GM19438 (cell line): ENCODE measurements around the gene DPH7.
"Not testable (repeated sequence)": the region's sequence is repeated elsewhere in the genome, so short reads cannot be mapped to it uniquely, and the experiment has no call there.

Experiments used
- ATAC-seq: cut with Tn5 transposase; IDR thresholded peaks from one replicate; pipeline ENCODE4 v1.9.1; 2021; ENCODE audit warnings: low read depth; ENCODE audit not compliant: unreplicated experiment

Gene DPH7

GRCh38 chr9:137522746-137523455, 55.8 kb downstream of the DPH7 start:
- no peak for ATAC-seq

- no peak for ATAC-seq
Observed at GRCh38 chr9:137521405-137521985, 57.2 kb downstream of the DPH7 start.

- no peak for ATAC-seq
Observed at GRCh38 chr9:137520614-137521404, 57.9 kb downstream of the DPH7 start.

GRCh38 chr9:137519553-137519952, 59.2 kb downstream of the DPH7 start:
- no peak for ATAC-seq

- not testable (repeated sequence) for ATAC-seq
Observed at GRCh38 chr9:137518661-137519459, 59.9 kb downstream of the DPH7 start.

GRCh38 chr9:137516144-137516917, 62.4 kb downstream of the DPH7 start:
- no peak for ATAC-seq

GRCh38 chr9:137515338-137515724, 63.4 kb downstream of the DPH7 start:
- no peak for ATAC-seq

GRCh38 chr9:137514691-137515337, 63.9 kb downstream of the DPH7 start:
- no peak for ATAC-seq

GRCh38 chr9:137513801-137514570, 64.7 kb downstream of the DPH7 start:
- ATAC-seq, result not testable (repeated sequence)

GRCh38 chr9:137513136-137513535, 65.6 kb downstream of the DPH7 start:
- not testable (repeated sequence) for ATAC-seq

GRCh38 chr9:137511758-137512463, 66.8 kb downstream of the DPH7 start:
- no peak for ATAC-seq

GRCh38 chr9:137511126-137511525, 67.6 kb downstream of the DPH7 start:
- not testable (repeated sequence) for ATAC-seq

GRCh38 chr9:137509198-137509597, 69.5 kb downstream of the DPH7 start:
- ATAC-seq, result no peak

GRCh38 chr9:137506702-137507171, 72.0 kb downstream of the DPH7 start:
- ATAC-seq, result no peak

- no peak for ATAC-seq
Observed at GRCh38 chr9:137506274-137506673, 72.5 kb downstream of the DPH7 start.

GRCh38 chr9:137505421-137506140, 73.1 kb downstream of the DPH7 start:
- no peak for ATAC-seq
